OCI-LY7 (cell line): ENCODE measurements around the gene MRPL23. TPM values are rescaled to one million over a fixed set of nuclear protein-coding genes. Genes with fewer than 3 reads are reported as not detected.

Experiments used
- BruUV-seq: library from RNA; stranded (reverse); fragments of 400-500 nt; replicated peaks from 2 replicates; lab custom pipeline; 2021; lab: Mats Ljungman, UMichigan
- CTCF ChIA-PET: fragments of 300-600 bp; sonication (Branson Sonifier 250); formaldehyde crosslinking; loops from one replicate; lab custom pipeline; 2022; ENCODE audit warnings: antibody characterized with exemption; ENCODE audit not compliant: unreplicated experiment; lab: Charles Lee
- POLR2A ChIA-PET: fragments of 300-600 bp; sonication (Branson Sonifier 250); formaldehyde crosslinking; loops from one replicate; lab custom pipeline; 2022; ENCODE audit warnings: antibody characterized with exemption; lab: Charles Lee
- DNase-seq: peaks from one replicate; pipeline ENCODE4 v3.0.0-alpha.2; 2015; ENCODE audit warnings: low spot score
- H2AFZ ChIP-seq: fragments of 200-600 bp; sonication (generic), shearing (Covaris generic); 2 replicates; pipeline ENCODE4 v1.6.1; 2014; ENCODE audit warnings: mild to moderate bottlenecking, antibody characterized with exemption, low read length, moderate library complexity
- H3K27ac ChIP-seq: fragments of 200-600 bp; sonication (generic); 2 replicates; pipeline ENCODE4 v1.5.1; 2014; ENCODE audit warnings: mixed run types, low read depth, mild to moderate bottlenecking, moderate library complexity, low read length, inconsistent platforms; ENCODE audit not compliant: poor library complexity, severe bottlenecking
- H3K36me3 ChIP-seq: fragments of 200-600 bp; sonication (generic); 2 replicates; pipeline ENCODE4 v1.6.1; 2014; ENCODE audit warnings: mild to moderate bottlenecking, antibody characterized with exemption, low read length, moderate library complexity, mixed read lengths; ENCODE audit not compliant: insufficient read depth
- H3K4me1 ChIP-seq: fragments of 200-600 bp; sonication (generic); 2 replicates; pipeline ENCODE4 v1.5.1; 2014; ENCODE audit warnings: mild to moderate bottlenecking, low read length; ENCODE audit not compliant: insufficient read depth, poor library complexity, severe bottlenecking
- H3K4me2 ChIP-seq: fragments of 200-600 bp; sonication (generic); 2 replicates; pipeline ENCODE4 v1.6.1; 2014; ENCODE audit warnings: mild to moderate bottlenecking, low read length
- H3K4me3 ChIP-seq: fragments of 200-600 bp; sonication (generic); 2 replicates; pipeline ENCODE4 v1.5.1; 2014; ENCODE audit warnings: mild to moderate bottlenecking, low read depth, low read length; ENCODE audit not compliant: poor library complexity, severe bottlenecking
- H3K79me2 ChIP-seq: fragments of 200-600 bp; sonication (generic); 2 replicates; pipeline ENCODE4 v1.6.1; 2016; ENCODE audit warnings: low read depth, mild to moderate bottlenecking, low read length, moderate library complexity, mixed read lengths; ENCODE audit not compliant: insufficient read depth
- H3K9me2 ChIP-seq: fragments of 200-600 bp; sonication (generic); 2 replicates; pipeline ENCODE4 v1.6.1; 2016; ENCODE audit warnings: mild to moderate bottlenecking, low read length, mixed read lengths; ENCODE audit not compliant: insufficient read depth
- H3K9me3 ChIP-seq: fragments of 200-600 bp; sonication (generic); 2 replicates; pipeline ENCODE4 v1.6.1; 2014; ENCODE audit warnings: mild to moderate bottlenecking, mixed run types, low read length, mixed read lengths
- H4K20me1 ChIP-seq: fragments of 200-600 bp; sonication (generic); 2 replicates; pipeline ENCODE4 v1.6.1; 2014; ENCODE audit warnings: mild to moderate bottlenecking, antibody characterized with exemption, low read length, moderate library complexity, mixed read lengths; ENCODE audit not compliant: insufficient read depth
- CTCF ChIP-seq: fragments of 200-600 bp; sonication (generic); conservative IDR thresholded peaks from 2 replicates; pipeline ENCODE4 v1.5.1; 2014; ENCODE audit warnings: mild to moderate bottlenecking, antibody characterized with exemption, low read length, moderate library complexity, mixed read lengths
- EZH2phosphoT487 ChIP-seq: fragments of 200-600 bp; sonication (generic); IDR thresholded peaks from 2 replicates; pipeline ENCODE4 v1.6.1; 2018; ENCODE audit warnings: low read depth, borderline replicate concordance, mild to moderate bottlenecking, mixed run types, antibody characterized with exemption, low read length, moderate library complexity, mixed read lengths
- intact Hi-C: fragments of 100-400 bp; cut with micrococcal nuclease; formaldehyde crosslinking; loops from one replicate; pipeline ENCODE4 v1.10.0; 2022; ENCODE audit not compliant: unreplicated experiment
- total RNA-seq, 2 experiments: library from RNA; depleted of rRNA in 1 of 2; stranded (reverse); fragments of >200 nt in 1 of 2; shearing (Covaris generic) in 1 of 2; gene quantifications; 2 replicates each; pipeline ENCODE4 v1.2.3, GENCODE V29; 2014 to 2022

The MRPL23 gene
- total RNA-seq, 2 experiments from 2014 or later, result 131 to 149 TPM

- no peaks in the 10 kb centered on the region for H4K20me1 ChIP-seq
- no peak for DNase-seq
- no TSS peak for BruUV-seq
- H2AFZ ChIP-seq, result no peak overlapping the region
- no peaks in the 10 kb centered on the region for H3K9me3 ChIP-seq
- H3K4me1 ChIP-seq, result no peaks in the 10 kb centered on the region
- no peaks in the 10 kb centered on the region for H3K9me2 ChIP-seq
- no peak overlapping the region for H3K4me3 ChIP-seq
- TF ChIP-seq CTCF (no peak), EZH2phosphoT487 (no peak)
- H3K36me3 ChIP-seq, result no peaks in the 10 kb centered on the region
- H3K79me2 ChIP-seq, result no peaks in the 10 kb centered on the region
- H3K27ac ChIP-seq, result no peak overlapping the region
- ChIA-PET POLR2A (interaction anchor here (0.6 kb wide), 1 partner anchor 437 kb away, joined by 3 read pairs; no protein-coding TSS in a partner anchor), CTCF (interaction anchor here (1.1 kb wide), 1 partner anchor 49 kb away, joined by 3 read pairs; no protein-coding TSS in a partner anchor)
- no peak overlapping the region for H3K4me2 ChIP-seq
- intact Hi-C loops, result no loop called here
Measured at GRCh38 chr11:1931341-1932104, 15.6 kb upstream of the MRPL23 start.

- Histone ChIP-seq H2AFZ (no peak overlapping the region), H4K20me1 (no peaks in the 10 kb centered on the region), H3K79me2 (no peaks in the 10 kb centered on the region), H3K9me3 (no peaks in the 10 kb centered on the region), H3K4me3 (no peak overlapping the region), H3K4me1 (no peaks in the 10 kb centered on the region), H3K27ac (no peak overlapping the region), H3K4me2 (no peak overlapping the region), H3K36me3 (no peaks in the 10 kb centered on the region), H3K9me2 (no peaks in the 10 kb centered on the region)
- ChIA-PET POLR2A (no interaction called here), CTCF (interaction anchor here (1.1 kb wide), 1 partner anchor 50 kb away, joined by 3 read pairs; no protein-coding TSS in a partner anchor)
- intact Hi-C loops, result no loop called here
- BruUV-seq, result no TSS peak
- DNase-seq, result no peak
- TF ChIP-seq CTCF (no peak), EZH2phosphoT487 (no peak)
Measured at GRCh38 chr11:1932105-1932480, 15.0 kb upstream of the MRPL23 start.

GRCh38 chr11:1932681-1933080 is 14.5 kb upstream of the MRPL23 start:
- Histone ChIP-seq H3K36me3 (no peaks in the 10 kb centered on the region), H3K4me2 (no peak overlapping the region), H3K79me2 (no peaks in the 10 kb centered on the region), H4K20me1 (no peaks in the 10 kb centered on the region), H3K27ac (no peak overlapping the region), H3K4me1 (no peaks in the 10 kb centered on the region), H2AFZ (no peak overlapping the region), H3K9me3 (no peaks in the 10 kb centered on the region), H3K9me2 (no peaks in the 10 kb centered on the region), H3K4me3 (no peak overlapping the region)
- DNase-seq, result no peak
- no TSS peak for BruUV-seq
- CTCF ChIA-PET, result interaction anchor here (1.1 kb wide), 1 partner anchor 51 kb away, joined by 3 read pairs; no protein-coding TSS in a partner anchor
- intact Hi-C loops, result no loop called here
- POLR2A ChIA-PET, result no interaction called here
- TF ChIP-seq EZH2phosphoT487 (no peak), CTCF (no peak)
